Hippocampal formation (tissue), 2 donors: Measurements from ENCODE around the gene CFAP92.
"Not testable (repeated sequence)": the region's sequence is repeated elsewhere in the genome, so short reads cannot be mapped to it uniquely, and the experiment has no call there.

Experiments
- DNase-seq, 2 donors: peaks; one replicate each; lab custom pipeline; 2025; lab: John Stamatoyannopoulos, UW

Gene CFAP92

DNA sequence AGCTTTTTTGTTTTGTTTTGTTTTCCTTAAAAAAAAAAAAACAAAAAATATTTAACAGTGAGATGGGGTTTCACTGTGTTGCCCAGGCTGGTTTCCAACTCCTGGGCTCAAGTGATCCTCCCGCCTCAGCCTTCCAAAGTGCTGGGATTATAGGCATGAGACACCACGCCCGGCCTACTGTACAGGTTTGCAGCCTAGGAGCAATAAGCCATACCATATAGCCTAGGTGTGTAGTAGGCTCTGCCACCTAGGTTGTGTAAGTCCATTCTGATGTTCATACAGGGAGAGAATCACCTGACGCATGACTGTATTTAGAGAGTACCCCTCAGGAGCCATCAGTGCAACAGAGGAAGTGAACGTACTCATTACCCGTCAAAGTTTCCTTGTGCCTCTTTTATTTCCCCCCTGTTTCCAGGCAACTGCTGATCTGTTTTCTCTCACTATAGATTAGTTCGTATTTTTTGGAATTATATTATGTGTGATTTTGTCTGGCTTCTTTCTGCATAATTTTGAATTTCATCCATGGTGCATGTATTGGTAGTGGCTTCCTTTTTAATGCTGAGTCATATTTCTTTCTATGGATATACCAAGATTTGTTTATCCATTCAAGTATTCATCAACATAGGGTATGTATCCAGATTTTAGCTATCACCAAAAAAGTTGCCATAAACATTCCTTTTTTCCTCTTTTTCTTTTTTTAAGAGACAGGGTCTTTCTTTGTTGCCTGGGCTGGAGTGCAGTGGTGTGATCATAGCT is 104.6 kb downstream of the CFAP92 start:
- DNase-seq, result no peak

- DNase-seq, result no peak
Observed at GRCh38 chr3:128884992-128885391, 108.9 kb downstream of the CFAP92 start.

- DNase-seq, result no peak
Observed at GRCh38 chr3:128882719-128883118, 111.2 kb downstream of the CFAP92 start.

DNA sequence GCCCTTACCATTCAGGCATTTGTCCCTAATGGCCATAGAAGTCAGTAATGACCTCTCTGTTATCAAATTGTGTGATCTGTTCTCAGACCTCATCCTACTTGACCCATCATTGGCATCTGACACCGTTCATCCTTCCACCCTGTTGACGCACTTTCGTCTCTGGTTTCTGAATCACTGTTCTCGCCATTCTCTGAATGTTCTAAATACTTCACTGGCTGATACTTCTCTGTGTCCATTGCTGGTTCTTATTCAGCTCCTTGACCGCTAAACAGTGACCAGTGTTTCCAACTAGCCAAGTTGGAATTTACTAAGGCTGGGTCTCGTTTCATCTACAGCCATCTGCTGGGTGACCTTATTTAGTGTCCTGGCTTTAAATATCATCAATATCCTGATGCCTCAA is 112.3 kb downstream of the CFAP92 start:
- no peak for DNase-seq

DNA sequence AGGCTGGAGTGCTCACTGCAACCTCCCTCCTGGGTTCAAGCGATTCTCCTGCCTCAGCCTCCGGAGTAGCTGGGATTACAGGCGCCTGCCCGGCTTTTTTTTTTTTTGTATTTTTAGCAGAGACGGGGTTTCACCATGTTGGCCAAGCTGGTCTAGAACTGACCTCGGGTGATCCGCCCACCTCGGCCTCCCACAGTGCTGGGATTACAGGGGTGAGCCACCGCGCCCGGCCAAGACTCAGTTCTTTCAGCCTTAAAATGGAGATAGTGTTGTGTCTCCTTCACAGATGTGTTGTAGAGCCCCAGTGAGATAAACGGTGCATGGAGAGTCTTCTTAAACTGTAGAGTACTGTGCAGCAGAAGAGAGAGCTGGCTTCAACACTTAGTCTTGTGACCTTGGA is 113.4 kb downstream of the CFAP92 start:
- not testable (repeated sequence) for DNase-seq

GRCh38 chr3:128879991-128880390 is 113.9 kb downstream of the CFAP92 start:
- no peak for DNase-seq

GRCh38 chr3:128879125-128879969 is 114.5 kb downstream of the CFAP92 start, which contains the start of gene ACAD9:
TSS of gene ACAD9 (plus strand) at chr3:128879620. CDS start at chr3:128879692, 72 bp downstream.
- peak; percentile 93 to 96 for DNase-seq

DNA sequence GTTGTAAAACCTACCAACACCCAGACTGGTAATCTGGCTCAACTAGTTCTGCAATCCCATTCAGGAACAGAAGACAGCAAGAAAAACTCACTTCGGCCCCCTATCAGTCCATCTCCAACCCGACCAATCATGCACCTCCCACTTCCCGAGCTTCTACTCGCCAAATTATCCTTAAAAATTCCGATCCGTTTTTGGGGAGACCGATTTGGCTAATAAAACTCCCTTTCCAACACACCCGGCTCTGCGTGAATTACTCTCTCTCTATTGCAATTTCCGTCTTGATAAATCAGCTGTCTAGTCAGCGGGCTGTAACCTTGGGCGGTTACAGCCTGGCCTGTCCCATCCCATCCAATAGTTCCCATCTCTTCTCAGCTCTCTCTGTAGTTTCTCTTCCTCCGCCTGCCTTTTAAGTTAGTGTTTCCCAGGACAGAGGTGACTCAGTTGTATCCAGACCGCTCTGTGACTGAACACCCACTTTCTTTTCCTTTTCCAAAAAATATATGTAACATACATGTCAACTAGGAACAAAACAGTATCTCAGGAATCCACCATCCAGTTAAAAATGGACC is 115.2 kb downstream of the CFAP92 start:
- DNase-seq, result peak in 1 of 2 donors; percentile 44

DNA sequence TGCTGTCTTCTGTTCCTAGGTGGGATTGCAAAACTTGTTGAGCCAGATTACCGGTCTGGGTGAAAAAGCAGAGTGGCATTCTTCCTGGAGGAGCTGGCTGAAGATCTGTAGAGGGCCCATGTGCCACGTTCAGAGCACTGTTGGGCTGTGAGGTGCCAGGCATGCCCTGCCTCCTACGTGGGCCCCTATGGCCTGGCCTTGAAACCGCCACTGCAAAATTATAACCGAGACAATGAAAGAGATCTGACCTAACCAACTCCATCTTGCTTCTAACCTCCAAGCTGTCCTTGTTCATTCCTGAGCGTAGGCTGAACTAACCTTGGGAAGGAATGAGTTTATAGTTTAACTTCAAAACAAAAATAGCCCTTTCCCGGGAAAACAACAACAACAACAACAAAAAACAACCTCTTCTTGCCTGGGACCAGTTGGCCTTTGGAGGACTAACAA is 115.8 kb downstream of the CFAP92 start:
- no peak for DNase-seq

DNA sequence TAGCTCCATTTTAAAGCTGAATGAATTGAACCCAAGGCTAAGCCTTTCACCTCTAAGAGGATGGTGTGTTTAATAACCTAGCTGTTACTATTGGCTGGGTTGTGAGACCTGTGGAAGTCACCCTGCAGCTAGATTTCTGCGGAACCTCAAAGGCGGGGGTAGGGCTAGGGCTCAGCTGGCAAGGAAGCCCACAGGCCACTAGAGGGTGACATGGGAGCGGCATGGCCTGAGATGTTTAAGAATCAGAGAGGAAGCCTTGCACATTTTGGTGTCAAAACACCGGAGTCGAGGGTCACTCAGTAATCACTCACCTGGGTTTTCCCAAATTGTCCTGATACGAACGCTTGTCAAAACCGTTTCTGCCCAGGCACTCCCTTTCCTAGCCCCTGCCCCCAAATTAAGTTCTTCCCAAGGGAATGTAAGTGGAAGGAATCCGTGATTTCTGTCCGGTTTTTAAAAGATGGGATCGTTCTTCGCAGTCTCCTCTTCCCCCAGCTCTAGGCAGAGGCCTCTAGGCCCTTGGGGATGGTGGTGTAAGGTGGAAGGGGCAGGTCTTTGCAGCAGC is 118.2 kb downstream of the CFAP92 start:
- DNase-seq, result peak in 1 of 2 donors; percentile 32

GRCh38 chr3:128874481-128875180 is 119.2 kb downstream of the CFAP92 start:
- DNase-seq, result no peak

DNA sequence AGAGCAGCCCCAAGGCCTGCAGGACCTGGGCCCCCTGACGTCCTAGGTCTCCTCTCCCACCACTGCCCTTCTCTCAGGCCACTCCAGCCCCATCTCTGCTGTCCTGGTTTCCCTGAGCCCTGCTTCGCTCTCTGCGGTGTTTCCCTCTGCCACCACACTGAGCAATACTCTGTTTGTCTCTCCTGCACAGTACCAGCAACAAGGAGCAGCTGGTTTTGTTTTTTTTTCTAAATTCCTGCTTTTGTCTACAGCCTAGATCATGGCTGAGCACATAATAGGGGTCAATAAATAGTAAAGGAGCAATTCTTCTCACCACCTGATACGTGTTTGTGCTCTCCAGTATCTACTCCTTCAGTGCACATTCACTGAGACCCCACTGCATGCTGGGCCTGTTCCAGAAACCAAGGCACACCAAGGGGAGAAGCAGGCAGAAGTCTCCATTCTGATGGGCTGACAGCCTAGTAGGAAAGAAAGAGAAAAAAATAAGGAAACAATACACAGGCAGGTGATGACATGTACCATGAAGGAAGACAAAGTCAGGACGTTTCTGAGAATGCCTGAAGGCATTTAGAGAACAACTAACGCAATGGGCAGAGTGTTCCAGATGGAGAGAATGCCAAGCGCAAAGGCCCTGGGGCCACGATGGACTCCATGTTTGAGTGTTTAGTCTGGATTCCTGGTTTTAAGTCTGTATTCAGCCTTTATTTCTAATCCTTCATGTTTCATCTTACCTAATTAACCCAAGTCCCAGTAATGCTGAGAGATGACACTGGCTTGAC is 120.4 kb downstream of the CFAP92 start:
- no peak for DNase-seq

GRCh38 chr3:128872744-128873143 is 121.1 kb downstream of the CFAP92 start:
- DNase-seq, result no peak

DNA sequence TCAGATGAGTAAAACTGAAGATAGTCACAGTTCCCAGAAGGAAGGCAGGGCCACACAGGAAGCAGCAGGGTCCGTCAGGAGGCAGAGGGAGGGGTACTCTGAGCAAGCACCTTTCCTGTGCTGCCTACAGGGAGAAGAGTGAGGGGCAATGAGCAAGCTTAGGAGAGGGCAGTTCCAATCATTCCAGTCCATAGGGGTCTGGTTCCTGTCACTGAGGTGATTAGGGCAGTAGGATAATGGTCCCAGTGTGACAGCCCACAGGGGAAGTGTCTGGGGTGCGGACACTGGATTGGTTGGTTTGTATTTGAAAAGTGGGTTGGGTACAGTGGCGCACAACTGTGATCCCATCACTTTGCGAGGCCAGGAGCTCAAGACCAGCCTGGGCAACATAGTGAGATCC is 121.6 kb downstream of the CFAP92 start:
- DNase-seq, result no peak

DNA sequence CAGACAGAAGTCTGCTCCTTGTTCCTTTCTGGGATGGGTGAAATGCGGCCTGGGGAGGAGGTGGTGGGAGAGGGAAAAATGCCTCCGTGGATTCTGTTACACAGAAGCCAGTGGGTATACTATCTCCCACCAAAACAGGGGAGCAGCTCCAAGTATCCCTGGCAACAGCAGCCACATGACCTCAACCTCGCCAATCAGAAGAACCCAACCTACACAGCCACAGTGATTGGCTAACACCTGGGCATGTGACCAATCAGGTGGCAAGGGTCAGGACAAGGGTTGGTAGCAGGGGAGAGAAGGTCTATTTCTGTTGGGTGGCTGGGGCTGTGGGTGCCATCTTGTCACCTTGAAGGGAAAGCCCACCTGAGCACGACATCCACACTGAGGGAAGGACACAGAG is 123.5 kb downstream of the CFAP92 start:
- no peak for DNase-seq

DNA sequence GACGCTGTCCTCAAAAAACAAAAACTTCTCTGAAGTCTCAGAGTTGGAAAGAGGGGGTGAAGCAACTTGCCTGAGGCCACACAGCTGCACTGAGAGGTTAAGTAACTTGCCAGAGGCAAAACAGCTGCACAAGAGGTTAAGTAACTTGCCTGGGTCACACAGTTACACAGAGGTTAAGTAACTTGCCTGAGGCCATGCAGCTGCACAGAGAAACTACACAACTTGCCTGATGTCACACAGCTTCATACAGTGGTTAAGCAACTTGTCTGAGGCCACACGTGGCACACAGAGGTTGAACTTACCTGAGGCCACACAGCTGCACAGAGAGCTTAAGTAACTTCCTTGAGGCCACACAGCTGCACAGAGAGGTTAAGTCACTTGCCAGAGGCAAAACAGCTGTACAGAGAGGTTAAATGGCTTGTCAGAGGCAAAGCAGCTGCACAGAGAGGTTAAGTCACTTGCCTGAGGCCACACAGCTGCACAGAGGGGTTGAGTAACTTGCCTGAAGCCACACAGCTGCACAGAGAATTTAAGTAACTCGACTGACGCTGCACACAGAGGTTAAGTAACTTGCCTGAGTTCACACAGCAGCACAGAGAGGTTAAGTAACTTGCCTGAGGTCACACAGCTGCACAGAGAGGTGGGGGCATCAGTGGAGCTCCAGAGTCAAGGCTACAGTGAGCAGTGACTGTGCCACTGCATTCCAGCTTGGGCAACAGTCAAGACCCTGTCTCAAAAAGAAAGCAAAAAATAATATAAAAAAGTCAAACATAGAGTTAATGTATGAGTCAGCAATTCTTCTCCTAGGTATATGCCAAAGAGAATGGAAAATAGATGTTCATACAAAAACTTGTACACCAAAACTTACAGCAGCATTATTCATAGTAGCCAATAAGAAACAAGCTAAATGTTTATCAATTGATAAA is 126.4 kb downstream of the CFAP92 start:
- DNase-seq, result no peak

- peak; percentile 17 to 52 for DNase-seq
Observed at GRCh38 chr3:128864849-128865804, 128.7 kb downstream of the CFAP92 start.

GRCh38 chr3:128864351-128864811 is 129.5 kb downstream of the CFAP92 start:
- peak; percentile 50 to 70 for DNase-seq
